NCI-H2107 (cell line): ENCODE measurements around the gene INSRR.

Experiments
- DNase-seq: peaks from one replicate; lab custom pipeline; 2025; lab: John Stamatoyannopoulos, UW

Gene INSRR

DNA sequence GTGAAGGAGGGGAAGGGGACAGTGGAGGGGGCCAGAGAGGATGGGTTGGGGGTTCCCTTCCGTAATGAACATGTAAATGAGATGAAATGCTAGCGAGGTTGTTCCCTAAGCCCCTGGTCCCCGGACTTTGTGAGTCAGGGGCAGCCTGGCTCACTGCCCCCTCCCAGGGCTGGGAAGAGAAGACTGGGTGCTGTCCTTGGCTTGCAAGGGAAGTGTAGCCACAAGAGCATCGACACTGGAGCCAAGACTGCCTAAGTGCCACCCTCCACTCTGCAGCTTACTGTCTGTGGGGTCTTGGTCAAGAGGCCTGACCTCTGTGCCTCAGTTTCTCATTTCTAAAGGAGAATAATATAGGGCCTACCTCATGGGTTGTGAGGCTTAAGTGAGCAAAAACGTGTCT, 35.1 kb upstream of the INSRR start:
- no peak for DNase-seq

GRCh38 chr1:156893048-156893953, 34.4 kb upstream of the INSRR start, which contains the start of gene PEAR1:
PEAR1 (plus strand) TSS chr1:156893718; CDS start chr1:156903927, 10,209 bp downstream.
- DNase-seq, result no peak

- DNase-seq, result peak; percentile 67
Measured at GRCh38 chr1:156892190-156893047, 33.5 kb upstream of the INSRR start.

GRCh38 chr1:156889802-156890580, 31.1 kb upstream of the INSRR start:
- DNase-seq, result peak; percentile 45

DNA sequence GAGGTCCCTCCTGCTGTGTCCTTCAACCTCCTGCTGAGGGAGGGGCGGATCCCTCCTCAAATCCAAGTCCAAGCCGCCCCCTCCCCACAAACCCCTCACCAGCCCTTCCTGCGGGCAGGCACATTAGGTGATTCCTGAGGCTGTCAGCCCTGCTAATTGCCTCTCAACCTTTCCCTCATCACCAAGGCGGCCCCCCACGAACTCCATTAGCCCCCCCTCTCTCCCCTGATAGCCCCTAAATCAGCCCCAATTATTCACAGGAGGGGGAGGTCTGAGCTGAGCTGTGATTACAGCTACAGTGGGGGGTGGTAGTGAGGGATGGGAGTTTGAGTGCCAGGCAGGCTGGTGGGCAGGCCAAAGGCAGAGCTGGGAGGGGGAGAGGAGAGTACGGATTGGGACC, 28.8 kb upstream of the INSRR start:
- no peak for DNase-seq

DNA sequence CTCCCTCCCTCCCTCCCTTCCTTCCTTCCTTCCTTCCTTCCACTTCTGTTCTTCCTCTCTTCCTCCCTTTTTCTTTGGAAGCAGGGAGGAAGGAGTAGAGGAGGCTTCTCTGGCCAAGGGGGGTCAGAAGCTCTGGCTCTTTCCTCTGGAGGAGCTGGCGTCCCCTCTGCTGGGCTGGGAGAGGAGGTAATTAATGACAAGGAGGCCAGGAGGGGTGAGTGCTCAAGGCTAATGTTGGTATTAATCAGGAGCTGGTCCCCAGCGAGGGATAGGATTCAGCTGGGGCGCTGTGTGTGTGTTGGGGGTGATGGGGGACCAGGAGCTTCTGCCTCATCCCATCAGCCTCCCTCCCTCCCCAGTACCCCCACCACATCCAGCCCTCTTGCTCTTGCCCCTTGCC, 28.4 kb upstream of the INSRR start:
- DNase-seq, result no peak

DNA sequence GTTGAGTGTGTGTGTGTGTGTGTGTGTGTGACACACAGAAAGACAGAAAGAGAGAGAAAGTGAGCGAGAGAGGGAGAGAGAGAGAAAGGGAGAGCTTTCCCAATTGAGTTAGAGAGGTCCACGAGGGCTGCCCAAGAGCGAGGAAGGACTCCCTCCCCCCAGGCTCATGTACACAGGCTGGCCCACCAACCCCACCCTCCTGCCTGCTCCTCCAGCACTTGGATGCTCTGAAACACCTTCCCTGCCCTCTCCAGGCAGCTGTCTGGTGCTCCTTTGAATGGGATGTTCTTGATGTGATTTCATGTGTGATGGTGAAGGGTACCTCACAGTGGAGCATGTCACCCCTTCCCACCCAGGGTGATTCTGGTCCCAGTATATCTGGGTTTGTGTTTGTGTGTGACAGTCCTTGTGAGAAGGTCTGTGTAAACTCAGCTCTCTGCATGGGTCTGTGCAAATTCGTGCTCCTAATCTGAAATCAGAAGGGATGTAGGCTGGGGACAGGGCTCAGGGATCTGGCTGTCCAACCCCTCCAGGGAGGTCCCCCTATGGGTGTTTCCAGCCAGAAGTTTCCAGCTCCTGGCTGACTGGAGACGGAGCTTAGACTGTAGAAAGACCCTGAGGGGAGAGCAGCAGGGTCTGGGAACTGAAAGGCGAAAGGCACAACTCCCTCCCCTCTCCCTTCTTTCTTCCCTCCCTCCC, 27.8 kb upstream of the INSRR start:
- DNase-seq, result no peak

- no peak for DNase-seq
Measured at GRCh38 chr1:156885880-156886355, 27.0 kb upstream of the INSRR start.

DNA sequence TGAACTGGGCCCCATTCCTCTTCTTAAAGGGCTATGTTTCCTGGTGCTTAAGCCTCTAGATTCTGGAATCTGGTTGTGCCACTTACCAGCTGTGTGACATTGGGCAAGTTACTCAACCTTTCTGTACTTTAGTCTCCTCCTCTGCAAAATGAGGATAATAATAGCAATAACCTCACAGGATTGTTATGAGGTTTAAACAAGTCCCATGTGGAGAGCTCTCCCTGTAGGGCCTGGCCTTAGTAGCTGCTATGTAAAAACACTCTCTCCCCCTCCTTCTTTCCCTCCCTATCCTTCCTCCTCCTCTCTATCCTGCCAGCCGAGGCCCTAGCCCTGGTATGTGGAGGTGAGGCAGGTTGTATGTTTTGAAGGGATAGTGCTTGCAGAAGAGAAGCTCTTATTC, 26.4 kb upstream of the INSRR start:
- DNase-seq, result no peak

DNA sequence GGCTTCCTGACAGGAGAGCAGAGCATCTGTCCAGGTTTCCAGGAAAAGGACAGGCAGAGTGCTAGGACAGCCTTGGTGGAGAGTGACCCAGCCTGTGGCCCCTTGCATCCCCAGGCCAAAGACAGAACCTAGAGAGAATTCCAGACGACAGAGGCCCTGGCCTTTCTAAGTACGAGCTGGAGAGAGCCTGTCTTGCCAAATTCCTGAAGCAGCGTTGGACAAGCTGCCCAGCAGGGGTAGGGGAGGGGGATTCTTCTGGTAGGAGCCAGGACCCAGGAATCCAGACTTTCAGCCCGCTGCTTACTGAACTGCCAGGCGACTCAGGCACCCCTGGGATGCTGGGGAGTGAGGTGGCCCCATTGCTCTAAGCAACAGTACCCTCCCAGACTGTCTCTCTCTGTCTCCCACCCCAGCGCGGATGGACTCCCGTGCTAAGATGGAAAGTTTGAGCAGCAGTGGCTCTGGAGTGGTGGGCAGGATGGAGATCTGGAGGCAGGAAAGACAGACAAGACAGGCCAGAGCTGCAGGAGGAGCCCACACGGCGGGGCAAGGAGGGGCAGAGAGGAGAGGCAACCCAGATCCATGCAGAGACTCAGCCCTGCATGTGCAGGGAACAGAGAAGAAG, 25.8 kb upstream of the INSRR start:
- no peak for DNase-seq

DNA sequence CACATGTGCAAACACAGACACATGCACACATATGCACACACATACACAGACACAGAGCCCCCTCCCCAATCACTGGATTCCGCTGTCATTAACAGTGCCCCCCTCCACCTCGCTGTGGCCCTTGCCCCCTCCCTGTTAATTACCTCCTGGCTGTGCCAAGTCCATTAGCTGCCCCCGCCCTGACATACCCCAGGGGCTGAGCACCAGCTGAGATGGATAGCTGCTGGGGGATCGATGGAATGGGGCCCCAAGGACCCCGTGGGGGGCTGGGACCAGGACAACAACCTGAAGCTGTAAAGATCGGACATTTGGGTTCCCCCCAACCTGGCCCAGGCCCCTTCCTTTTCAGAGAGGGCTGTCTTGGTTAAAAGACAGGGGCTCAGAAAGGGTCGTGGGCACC, 25.0 kb upstream of the INSRR start:
- no peak for DNase-seq

- DNase-seq, result no peak
Measured at GRCh38 chr1:156882543-156882942, 23.6 kb upstream of the INSRR start.

DNA sequence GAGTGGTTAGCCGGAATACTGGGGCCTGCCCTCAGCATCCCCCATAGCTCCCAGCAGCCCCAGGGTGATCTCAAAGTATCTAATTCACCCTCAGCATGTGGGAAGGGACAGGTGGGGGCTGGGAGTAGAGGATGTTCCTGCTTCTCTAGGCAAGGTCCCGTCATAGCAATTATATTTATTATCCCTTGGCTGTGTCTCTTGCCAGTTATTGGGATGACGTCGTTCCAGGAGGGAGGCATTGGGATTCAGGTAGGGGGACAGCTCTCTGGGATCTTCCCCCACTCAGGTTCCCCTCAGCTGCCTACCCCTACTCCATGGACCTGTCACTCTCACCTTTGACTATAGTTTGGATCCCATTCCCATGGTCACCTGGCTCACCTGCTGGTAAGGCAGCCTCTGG, 22.7 kb upstream of the INSRR start:
- no peak for DNase-seq

- DNase-seq, result no peak
Measured at GRCh38 chr1:156881101-156881500, 22.2 kb upstream of the INSRR start.

GRCh38 chr1:156880473-156880872, 21.6 kb upstream of the INSRR start:
- DNase-seq, result no peak

GRCh38 chr1:156879876-156880275, 21.0 kb upstream of the INSRR start:
- DNase-seq, result no peak

- no peak for DNase-seq
Measured at GRCh38 chr1:156877433-156878170, 18.7 kb upstream of the INSRR start.

- DNase-seq, result no peak
Measured at GRCh38 chr1:156876281-156876680, 17.4 kb upstream of the INSRR start.

- DNase-seq, result no peak
Measured at GRCh38 chr1:156875341-156875615, 16.4 kb upstream of the INSRR start.

DNA sequence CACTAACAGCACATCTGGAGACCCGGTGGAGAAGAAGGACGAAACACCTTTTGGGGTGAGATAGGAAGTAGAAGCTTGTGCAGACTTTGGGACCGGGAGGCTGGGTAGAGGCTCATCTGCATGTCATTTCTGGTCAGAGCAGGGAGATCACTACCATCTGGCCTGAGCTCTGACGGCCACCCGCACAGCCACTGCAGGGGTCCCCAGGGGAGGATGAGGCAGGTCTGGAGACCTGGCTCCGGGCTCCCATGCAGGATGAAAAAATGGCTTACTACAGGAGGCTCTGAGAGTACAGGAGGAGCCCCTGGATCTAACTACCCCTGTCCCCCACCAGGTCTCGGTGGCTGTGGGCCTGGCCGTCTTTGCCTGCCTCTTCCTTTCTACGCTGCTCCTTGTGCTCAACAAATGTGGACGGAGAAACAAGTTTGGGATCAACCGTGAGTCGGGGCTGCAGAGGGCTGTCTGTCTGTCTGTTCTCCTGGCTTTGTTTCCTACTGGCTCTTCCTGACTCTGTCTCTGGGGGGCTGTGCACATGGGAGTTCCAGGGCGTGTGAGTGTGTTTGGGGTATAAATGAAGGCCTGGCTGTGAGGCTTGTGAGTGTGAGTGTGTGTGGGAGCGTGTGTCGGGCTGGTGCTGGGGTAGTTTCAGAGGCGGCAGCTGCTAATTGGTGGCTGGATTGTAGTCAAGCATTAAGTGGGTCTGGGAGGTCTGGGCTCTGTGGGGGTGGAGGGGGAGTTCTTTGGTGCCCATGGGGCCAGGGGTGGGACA, 15.8 kb upstream of the INSRR start:
- no peak for DNase-seq
